HEK293T (cell line): ENCODE results near the gene CD34.

ENCODE experiments used
- CTCF ChIA-PET: fragments of 350-600 bp; formaldehyde crosslinking; extraction: SDS; loops from one replicate; lab custom pipeline; 2021; ENCODE audit warnings: antibody characterized with exemption, inconsistent platforms; lab: Yijun Ruan, JAX
- POLR2A ChIA-PET: fragments of 350-600 bp; formaldehyde crosslinking; extraction: SDS; loops from one replicate; lab custom pipeline; 2020; ENCODE audit warnings: antibody characterized with exemption, inconsistent platforms; lab: Yijun Ruan, JAX
- DNase-seq: peaks from one replicate; pipeline ENCODE4 v3.0.0; 2012; ENCODE audit warnings: mixed read lengths; ENCODE audit errors: extremely low spot score
- ARNT ChIP-seq: fragments of 450-650 bp; IDR thresholded peaks from 2 replicates; pipeline ENCODE4 v1.6.1; 2017; ENCODE audit warnings: mild to moderate bottlenecking
- BHLHE40 ChIP-seq: fragments of 450-650 bp; IDR thresholded peaks from 2 replicates; pipeline ENCODE4 v1.6.1; 2016; ENCODE audit warnings: mild to moderate bottlenecking, moderate library complexity, borderline replicate concordance
- CTBP1 ChIP-seq: fragments of 450-650 bp; IDR thresholded peaks from 2 replicates; pipeline ENCODE4 v1.6.1; 2016; ENCODE audit warnings: borderline replicate concordance
- ELF4 ChIP-seq: fragments of 450-650 bp; IDR thresholded peaks from 2 replicates; pipeline ENCODE4 v1.6.1; 2017; ENCODE audit warnings: antibody characterized with exemption
- FOXA1 ChIP-seq: fragments of 450-650 bp; IDR thresholded peaks from 2 replicates; pipeline ENCODE4 v1.6.1; 2016; ENCODE audit warnings: mild to moderate bottlenecking
- FOXK2 ChIP-seq: fragments of 450-650 bp; IDR thresholded peaks from 2 replicates; pipeline ENCODE4 v1.6.1; 2016; ENCODE audit warnings: mild to moderate bottlenecking
- FOXM1 ChIP-seq: fragments of 450-650 bp; IDR thresholded peaks from 2 replicates; pipeline ENCODE4 v1.6.1; 2017; ENCODE audit warnings: mild to moderate bottlenecking, borderline replicate concordance
- HDGF ChIP-seq: fragments of 450-650 bp; IDR thresholded peaks from 2 replicates; pipeline ENCODE4 v1.6.1; 2017; ENCODE audit warnings: antibody characterized with exemption, borderline replicate concordance
- L3MBTL2 ChIP-seq: fragments of 450-650 bp; conservative IDR thresholded peaks from 2 replicates; pipeline ENCODE4 v1.6.1; 2016; ENCODE audit warnings: mild to moderate bottlenecking
- LEF1 ChIP-seq: fragments of 450-650 bp; IDR thresholded peaks from 2 replicates; pipeline ENCODE4 v1.6.1; 2017; ENCODE audit warnings: mild to moderate bottlenecking, borderline replicate concordance
- NFRKB ChIP-seq: fragments of 450-650 bp; IDR thresholded peaks from 2 replicates; pipeline ENCODE4 v1.6.1; 2016; ENCODE audit warnings: mild to moderate bottlenecking, moderate library complexity
- PKNOX1 ChIP-seq: fragments of 450-650 bp; IDR thresholded peaks from 2 replicates; pipeline ENCODE4 v1.6.1; 2016
- SP1 ChIP-seq: fragments of 450-650 bp; IDR thresholded peaks from 2 replicates; pipeline ENCODE4 v1.6.1; 2017
- SUZ12 ChIP-seq: fragments of 450-650 bp; IDR thresholded peaks from 2 replicates; pipeline ENCODE4 v1.6.1; 2016; ENCODE audit warnings: mild to moderate bottlenecking
- TARDBP ChIP-seq: fragments of 450-650 bp; IDR thresholded peaks from 2 replicates; pipeline ENCODE4 v1.6.1; 2016
- ZNF384 ChIP-seq: fragments of 450-650 bp; IDR thresholded peaks from 2 replicates; pipeline ENCODE4 v1.6.1; 2016

CD34 gene

DNA sequence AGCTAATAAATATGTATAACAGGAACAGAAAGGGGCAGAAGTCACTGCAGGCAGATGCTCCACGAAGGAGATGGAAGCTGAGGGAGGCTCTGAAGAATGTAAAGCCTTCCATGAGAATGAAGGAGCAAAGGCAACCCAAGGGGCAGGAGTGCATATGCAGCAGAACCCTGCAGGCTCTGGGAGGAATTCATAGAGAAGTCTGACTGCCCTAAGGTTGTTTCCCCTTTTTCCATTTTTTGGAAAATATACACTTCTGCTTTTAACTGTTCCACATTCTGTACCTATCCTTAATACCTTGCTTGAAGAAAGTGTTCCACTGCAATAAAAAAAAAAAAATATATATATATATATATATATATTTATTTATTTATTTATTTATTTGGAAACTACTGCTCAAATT, 69.6 kb downstream of the CD34 start:
- ChIA-PET CTCF (no interaction called here), POLR2A (no interaction called here)
- DNase-seq = no peak
- TF ChIP-seq ZNF384 (no peak), ELF4 (no peak), FOXA1 (no peak), TARDBP (no peak), LEF1 (no peak), FOXM1 (no peak), L3MBTL2 (no peak), SP1 (no peak), BHLHE40 (no peak), NFRKB (no peak), PKNOX1 (no peak), HDGF (no peak), ARNT (no peak), FOXK2 (no peak), SUZ12 (no peak), CTBP1 (no peak)

GRCh38 chr1:207840380-207840779, 70.5 kb downstream of the CD34 start:
- no peak for TF ChIP-seq FOXA1
- TF ChIP-seq CTBP1 = no peak
- no peak for TF ChIP-seq SP1
- TF ChIP-seq FOXK2 = no peak
- no peak for TF ChIP-seq BHLHE40
- TF ChIP-seq ZNF384 = no peak
- TF ChIP-seq NFRKB = no peak
- no peak for TF ChIP-seq ARNT
- TF ChIP-seq FOXM1 = no peak
- TF ChIP-seq LEF1 = no peak
- TF ChIP-seq SUZ12 = no peak
- TF ChIP-seq TARDBP = no peak
- no peak for TF ChIP-seq PKNOX1
- TF ChIP-seq HDGF = no peak
- no peak for TF ChIP-seq ELF4
- TF ChIP-seq L3MBTL2 = no peak
- no peak for DNase-seq
- ChIA-PET POLR2A (no interaction called here), CTCF (no interaction called here)

DNA sequence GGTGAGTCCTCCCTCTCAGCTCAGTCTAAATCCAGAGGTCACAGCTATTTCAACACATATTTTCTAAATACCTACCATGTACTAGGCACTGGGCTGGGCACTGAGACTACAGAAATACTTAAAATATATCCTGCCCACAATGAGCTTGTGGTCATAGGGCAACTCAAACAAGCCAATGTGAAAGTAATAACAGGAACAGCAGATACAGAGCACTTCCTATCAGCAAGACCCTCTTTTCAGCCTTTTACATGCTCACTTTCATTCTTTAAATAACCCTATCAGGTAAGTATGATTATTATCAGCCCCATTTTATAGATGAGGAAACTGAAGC, 71.9 kb downstream of the CD34 start:
- ChIA-PET POLR2A (no interaction called here), CTCF (no interaction called here)
- TF ChIP-seq HDGF (no peak), L3MBTL2 (no peak), ZNF384 (no peak), FOXM1 (no peak), LEF1 (no peak), ELF4 (no peak), TARDBP (no peak), SUZ12 (no peak), SP1 (no peak), PKNOX1 (no peak), BHLHE40 (no peak), FOXA1 (no peak), CTBP1 (no peak), NFRKB (no peak), ARNT (no peak), FOXK2 (no peak)
- no peak for DNase-seq

DNA sequence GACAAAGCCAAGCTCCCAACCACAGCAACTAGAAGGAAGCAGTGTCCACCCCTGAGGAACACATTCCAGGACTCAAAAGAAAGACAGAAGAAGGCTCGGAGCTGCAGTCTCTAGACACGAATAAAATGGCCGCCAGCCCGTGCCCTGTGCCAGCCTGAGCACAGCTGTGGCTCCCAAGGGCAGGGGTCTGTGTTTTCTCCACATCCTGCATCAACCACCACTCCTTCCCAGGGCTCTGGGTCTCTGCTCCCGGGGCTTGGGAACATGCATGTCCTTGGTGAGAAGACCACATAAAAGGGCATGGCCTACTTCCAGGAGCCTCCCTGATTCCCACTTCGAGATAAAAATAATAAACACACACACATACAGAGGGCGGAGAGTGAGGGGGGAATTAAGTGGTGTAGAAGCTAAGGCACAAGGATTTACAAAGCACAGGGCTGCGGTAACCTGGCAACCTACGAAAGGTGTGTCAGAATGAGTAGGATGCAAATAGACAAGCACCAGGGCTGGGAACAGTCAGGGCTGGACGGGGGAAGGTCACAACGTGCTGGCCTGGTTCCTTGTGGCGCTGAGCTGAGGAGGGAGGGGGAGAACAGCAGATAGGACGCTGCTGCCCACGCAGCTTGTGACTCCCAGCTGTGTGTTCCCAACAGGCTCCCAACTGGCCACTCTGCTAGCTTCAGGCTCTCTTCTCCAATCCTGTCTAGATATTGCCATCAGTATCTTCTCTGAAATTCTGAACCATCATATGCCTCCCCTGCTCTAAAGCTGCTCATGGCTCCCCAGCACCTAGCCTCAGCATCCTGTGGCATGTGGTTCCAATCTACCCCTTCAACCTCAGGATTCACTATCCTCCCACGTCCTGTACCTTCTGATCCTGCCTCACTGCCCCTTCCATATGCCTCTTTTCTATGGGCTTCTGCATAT, 72.5 kb downstream of the CD34 start:
- POLR2A ChIA-PET = no interaction called here
- CTCF ChIA-PET = interaction anchor here (0.7 kb wide), 1 partner anchor 30 kb away, joined by 4 read pairs; no protein-coding TSS in a partner anchor
- no peak for DNase-seq
- no peak for TF ChIP-seq ZNF384
- no peak for TF ChIP-seq TARDBP
- TF ChIP-seq ELF4 = no peak
- no peak for TF ChIP-seq BHLHE40

GRCh38 chr1:207837673-207838072, 73.3 kb downstream of the CD34 start:
- no peak for TF ChIP-seq FOXA1
- TF ChIP-seq BHLHE40 = no peak
- TF ChIP-seq ELF4 = no peak
- TF ChIP-seq SUZ12 = no peak
- no peak for TF ChIP-seq NFRKB
- no peak for TF ChIP-seq L3MBTL2
- no peak for TF ChIP-seq ARNT
- no peak for TF ChIP-seq LEF1
- TF ChIP-seq ZNF384 = no peak
- no peak for TF ChIP-seq SP1
- no peak for TF ChIP-seq HDGF
- TF ChIP-seq FOXM1 = no peak
- TF ChIP-seq CTBP1 = no peak
- TF ChIP-seq TARDBP = no peak
- TF ChIP-seq PKNOX1 = no peak
- no peak for TF ChIP-seq FOXK2
- no peak for DNase-seq
- POLR2A ChIA-PET = no interaction called here
- CTCF ChIA-PET = no interaction called here
